ENCODE results near the gene METTL13. TPM values are rescaled to one million over a fixed set of nuclear protein-coding genes. Genes with fewer than 3 reads are reported as not detected.

METTL13 gene
- total and polyA plus RNA-seq, 8 donors: 1.8 to 101 (median 14.4) TPM

DNA sequence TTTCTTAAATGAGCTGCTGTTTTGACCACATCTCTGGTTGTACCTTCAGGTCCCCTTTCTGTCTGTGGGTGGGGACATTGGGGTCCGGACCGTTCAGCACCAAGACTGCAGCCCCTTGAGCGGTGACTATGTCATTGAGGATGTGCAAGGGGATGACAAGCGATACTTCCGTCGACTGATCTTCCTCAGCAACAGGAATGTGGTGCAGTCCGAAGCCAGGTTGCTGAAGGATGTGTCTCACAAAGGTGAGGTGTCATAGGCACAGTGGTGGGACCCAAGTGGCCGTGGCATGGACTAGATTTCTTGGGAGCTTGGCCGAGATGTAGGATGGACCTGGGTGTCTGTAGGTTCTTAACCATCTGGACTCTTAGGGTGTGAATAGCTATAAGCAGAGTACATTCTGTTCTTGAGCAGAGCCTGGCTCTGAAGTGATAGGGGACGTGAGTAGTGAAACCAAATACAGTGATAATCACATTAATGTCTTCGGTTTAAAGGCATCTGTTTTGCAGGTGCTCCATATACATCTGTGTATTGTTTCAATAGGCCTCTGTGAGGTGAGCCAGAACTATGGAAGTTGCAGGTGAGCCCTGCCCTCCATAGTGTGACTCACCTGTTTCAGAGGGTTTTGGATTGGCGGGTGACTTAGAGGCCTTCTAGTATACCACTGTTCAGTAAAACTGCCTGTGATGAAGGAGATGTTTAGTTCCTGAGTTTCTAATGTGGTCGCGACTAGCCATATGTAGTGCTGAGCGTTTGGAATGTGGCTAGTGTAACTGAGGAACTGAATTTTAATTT, 6.4 kb downstream of the METTL13 start:
- no peak for TF ChIP-seq POLR2A (IDR thresholded peaks at IDR 0.05)
- TF ChIP-seq EP300 (IDR thresholded peaks at IDR 0.05): no peak
- TF ChIP-seq POLR2AphosphoS5 (IDR thresholded peaks at IDR 0.05): no peak
- TF ChIP-seq, protein P1, sequence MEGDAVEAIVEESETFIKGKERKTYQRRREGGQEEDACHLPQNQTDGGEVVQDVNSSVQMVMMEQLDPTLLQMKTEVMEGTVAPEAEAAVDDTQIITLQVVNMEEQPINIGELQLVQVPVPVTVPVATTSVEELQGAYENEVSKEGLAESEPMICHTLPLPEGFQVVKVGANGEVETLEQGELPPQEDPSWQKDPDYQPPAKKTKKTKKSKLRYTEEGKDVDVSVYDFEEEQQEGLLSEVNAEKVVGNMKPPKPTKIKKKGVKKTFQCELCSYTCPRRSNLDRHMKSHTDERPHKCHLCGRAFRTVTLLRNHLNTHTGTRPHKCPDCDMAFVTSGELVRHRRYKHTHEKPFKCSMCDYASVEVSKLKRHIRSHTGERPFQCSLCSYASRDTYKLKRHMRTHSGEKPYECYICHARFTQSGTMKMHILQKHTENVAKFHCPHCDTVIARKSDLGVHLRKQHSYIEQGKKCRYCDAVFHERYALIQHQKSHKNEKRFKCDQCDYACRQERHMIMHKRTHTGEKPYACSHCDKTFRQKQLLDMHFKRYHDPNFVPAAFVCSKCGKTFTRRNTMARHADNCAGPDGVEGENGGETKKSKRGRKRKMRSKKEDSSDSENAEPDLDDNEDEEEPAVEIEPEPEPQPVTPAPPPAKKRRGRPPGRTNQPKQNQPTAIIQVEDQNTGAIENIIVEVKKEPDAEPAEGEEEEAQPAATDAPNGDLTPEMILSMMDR (IDR thresholded peaks at IDR 0.05): no peak
- no peak overlapping the region for H3K27ac ChIP-seq
- peaks cover 71 to 95% (median 92%) of the 10 kb centered on the region in 4 donors for H3K36me3 ChIP-seq
- H3K9me3 ChIP-seq: no peaks in the 10 kb centered on the region
- H3K4me3 ChIP-seq: no peak overlapping the region
- WGBS, 5 donors: 94 to 96% (median 95%) methylated on average over 15 of the region's 15 CpGs
- no peak for DNase-seq
- peaks cover 11 to 40% (median 33%) of the 10 kb centered on the region in 4 donors for H3K4me1 ChIP-seq
- no peaks in the 10 kb centered on the region for H3K27me3 ChIP-seq
- intact Hi-C loops (cut with DNase I; ENCODE audit: low total_unique reads): no loop called here

DNA sequence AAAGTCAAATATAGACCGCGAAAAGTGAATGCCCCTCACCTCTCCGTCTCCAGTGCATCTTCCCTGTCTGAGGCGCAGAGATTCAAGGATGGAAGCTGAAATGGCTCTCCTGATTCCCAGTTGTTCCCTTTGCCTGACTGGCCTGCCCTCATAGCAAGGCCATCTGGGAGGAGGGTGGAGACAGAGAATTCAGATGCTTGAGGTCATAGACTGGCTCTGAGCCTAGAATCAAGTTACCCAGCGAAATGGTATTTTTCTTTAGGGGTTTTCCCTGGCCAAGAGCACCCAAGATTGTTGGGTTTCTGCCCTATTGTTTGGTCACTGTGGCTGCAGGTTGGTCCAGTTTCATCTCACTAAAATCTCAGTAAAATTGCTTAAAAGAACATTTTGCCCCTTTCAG, 7.2 kb downstream of the METTL13 start:
- Histone ChIP-seq H3K4me1 (peaks cover 4 to 32% (median 26%) of the 10 kb centered on the region in 4 donors), H3K27ac (no peak overlapping the region), H3K36me3 (peaks cover 71 to 100% (median 97%) of the 10 kb centered on the region in 4 donors), H3K4me3 (no peak overlapping the region), H3K9me3 (no peaks in the 10 kb centered on the region), H3K27me3 (no peaks in the 10 kb centered on the region)
- no peak for TF ChIP-seq POLR2AphosphoS5 (IDR thresholded peaks at IDR 0.05)
- TF ChIP-seq EP300 (IDR thresholded peaks at IDR 0.05): no peak
- TF ChIP-seq, protein P1 (IDR thresholded peaks at IDR 0.05): no peak
- no peak for TF ChIP-seq POLR2A (IDR thresholded peaks at IDR 0.05)
- intact Hi-C loops (cut with DNase I; ENCODE audit: low total_unique reads): no loop called here
- WGBS, 5 donors: 80 to 89% (median 81%) methylated on average over 5 of the region's 5 CpGs
- no peak for DNase-seq

DNA sequence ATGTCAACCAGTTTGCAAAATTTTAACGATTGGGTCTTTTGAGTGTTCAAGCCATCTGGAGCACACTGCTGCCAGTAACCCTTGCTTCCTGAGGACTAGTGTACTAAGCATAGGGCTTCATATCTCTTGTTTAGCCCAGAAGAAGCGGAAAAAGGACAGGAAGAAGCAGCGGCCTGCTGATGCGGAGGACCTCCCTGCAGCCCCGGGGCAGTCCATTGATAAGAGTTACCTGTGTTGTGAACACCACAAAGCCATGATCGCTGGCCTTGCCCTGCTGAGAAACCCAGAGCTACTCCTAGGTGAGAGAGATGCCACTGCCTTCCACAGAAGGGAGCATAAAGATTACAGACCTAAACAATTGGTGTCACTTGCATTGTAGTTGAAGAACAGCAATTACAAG, 8.9 kb downstream of the METTL13 start:
- no peak for DNase-seq
- H3K9me3 ChIP-seq: no peaks in the 10 kb centered on the region
- no peak overlapping the region for H3K27ac ChIP-seq
- no peaks in the 10 kb centered on the region for H3K27me3 ChIP-seq
- intact Hi-C loops (cut with DNase I; ENCODE audit: low total_unique reads): no loop called here
- peaks cover 73 to 100% (median 100%) of the 10 kb centered on the region in 4 donors for H3K36me3 ChIP-seq
- TF ChIP-seq, protein P1 (IDR thresholded peaks at IDR 0.05): no peak
- TF ChIP-seq EP300 (IDR thresholded peaks at IDR 0.05): no peak
- TF ChIP-seq POLR2A (IDR thresholded peaks at IDR 0.05): no peak
- no peak for TF ChIP-seq POLR2AphosphoS5 (IDR thresholded peaks at IDR 0.05)
- peaks cover 0 to 16% (median 10%) of the 10 kb centered on the region in 4 donors for H3K4me1 ChIP-seq
- H3K4me3 ChIP-seq: no peak overlapping the region
- 86 to 96% (median 94%) methylated on average over 6 of the region's 6 CpGs for WGBS, 5 donors

DNA sequence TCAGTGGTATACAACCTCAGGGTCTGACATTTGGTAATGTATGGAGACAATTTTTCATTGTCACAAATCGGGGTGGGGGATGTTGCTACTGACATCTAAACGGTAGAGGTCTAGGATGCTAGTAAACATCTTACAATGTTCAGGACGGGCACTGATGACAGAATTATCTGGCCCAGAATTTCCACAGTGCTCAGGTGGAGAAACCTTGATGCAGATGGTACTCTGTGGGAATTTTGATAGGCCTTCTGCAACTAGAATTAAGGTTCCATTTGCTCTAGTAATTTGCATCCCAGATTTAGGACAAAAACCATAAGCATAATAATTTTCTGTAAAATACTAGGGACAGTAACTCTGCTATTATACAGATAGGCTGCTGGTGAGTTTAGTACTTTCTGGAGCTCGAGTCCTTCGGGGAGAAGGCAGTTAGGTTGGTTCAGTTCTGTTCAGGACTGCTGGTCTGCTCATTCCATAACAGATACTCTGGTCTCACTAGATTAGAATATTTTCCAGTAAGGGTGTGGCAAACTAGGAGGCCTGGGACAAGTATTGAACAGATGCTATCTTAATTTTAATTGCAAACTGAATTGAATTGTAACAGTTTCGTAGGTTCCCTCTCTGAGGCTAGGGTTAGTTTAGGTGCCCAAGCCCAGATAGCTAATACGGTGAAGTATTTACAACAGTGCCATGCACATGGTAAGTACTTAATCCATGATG, 11.4 kb downstream of the METTL13 start:
- 90 to 93% (median 92%) methylated on average over 7 of the region's 7 CpGs for WGBS, 5 donors
- peaks cover 66 to 100% (median 100%) of the 10 kb centered on the region in 4 donors for H3K36me3 ChIP-seq
- no peak for DNase-seq
- peaks cover 0 to 9% (median 3%) of the 10 kb centered on the region in 4 donors for H3K4me1 ChIP-seq
- intact Hi-C loops (cut with DNase I; ENCODE audit: low total_unique reads): no loop called here
- TF ChIP-seq EP300 (IDR thresholded peaks at IDR 0.05): no peak
- TF ChIP-seq, protein P1 (IDR thresholded peaks at IDR 0.05): no peak
- no peak for TF ChIP-seq POLR2AphosphoS5 (IDR thresholded peaks at IDR 0.05)
- TF ChIP-seq POLR2A (IDR thresholded peaks at IDR 0.05): no peak
- no peak overlapping the region for H3K27ac ChIP-seq
- no peak overlapping the region for H3K4me3 ChIP-seq
- no peaks in the 10 kb centered on the region for H3K9me3 ChIP-seq
- H3K27me3 ChIP-seq: no peaks in the 10 kb centered on the region

Data from stomach (tissue), 9 donors.